ENCODE measurements around the gene RBM7. TPM values are rescaled to one million over a fixed set of nuclear protein-coding genes. Genes with fewer than 3 reads are reported as not detected.

RBM7 gene
- total RNA-seq, 1 donor from 2014 or later, result 61.1 TPM

DNA sequence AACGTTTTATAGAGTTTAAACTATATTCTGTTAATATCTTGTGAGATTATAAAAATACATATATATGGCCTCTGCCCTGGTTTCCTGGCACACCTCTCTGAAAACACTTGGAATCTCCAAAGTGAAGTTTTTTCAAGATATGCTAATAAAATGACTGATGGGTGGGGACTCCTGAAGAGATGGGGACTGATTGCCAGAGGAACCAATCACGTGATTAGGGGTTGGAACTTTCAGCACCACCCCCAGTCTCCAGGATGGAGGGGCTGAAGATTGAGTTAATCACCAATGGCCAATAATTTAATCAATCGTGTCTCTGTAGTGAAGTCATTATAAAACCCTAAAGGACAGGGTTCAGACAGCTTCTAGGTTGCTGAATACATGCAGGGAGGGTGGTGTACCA is 37.5 kb upstream of the RBM7 start:
- no peak for DNase-seq (ENCODE audit: low spot score)
- H3K79me2 ChIP-seq (ENCODE audit: low read depth), result no peaks in the 10 kb centered on the region

DNA sequence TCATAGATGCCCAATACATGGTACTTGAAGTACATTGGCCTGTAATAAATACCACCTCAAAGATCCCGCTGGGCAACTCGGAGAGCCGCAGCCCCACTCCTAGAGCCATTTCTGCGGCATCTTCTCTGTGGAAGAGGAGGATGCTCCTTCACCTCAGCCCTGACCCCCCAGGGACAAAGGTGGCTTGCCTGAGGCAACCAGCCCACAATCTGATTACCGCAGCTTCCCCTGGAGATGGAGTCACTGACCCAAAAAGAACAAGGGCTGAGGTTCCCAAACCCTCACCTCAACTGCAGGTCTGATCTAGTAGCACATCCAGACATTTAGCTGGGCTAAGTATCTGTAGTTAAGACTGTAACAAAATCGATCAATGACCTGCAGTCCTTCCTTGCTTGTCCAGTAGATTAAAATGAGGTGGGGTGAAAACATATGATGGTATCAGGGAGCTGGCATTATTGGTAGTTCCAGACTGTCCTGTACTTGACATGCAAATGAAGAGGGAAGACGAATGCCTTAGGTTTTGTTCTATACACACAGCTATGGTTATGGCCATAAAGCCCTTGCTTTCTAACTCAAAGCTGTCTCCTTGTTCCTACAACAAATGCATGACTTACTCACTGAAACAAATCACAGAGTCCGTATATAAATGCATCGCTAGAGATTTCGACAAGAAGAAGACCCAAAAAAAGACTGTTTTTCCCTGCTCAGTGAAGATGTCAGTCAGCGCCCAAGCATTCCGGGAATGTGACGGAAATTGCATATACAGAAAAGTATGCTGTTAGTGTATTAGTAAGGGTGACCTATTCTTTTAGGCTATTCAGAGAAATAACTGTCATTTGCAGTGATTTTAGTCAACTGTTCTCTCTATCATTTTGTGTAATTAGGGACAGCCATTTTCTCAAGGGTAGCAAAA is 33.9 kb upstream of the RBM7 start:
- Histone ChIP-seq H3F3A (ENCODE audit: low read depth) (no peaks in the 10 kb centered on the region), H3K36me3 (no peaks in the 10 kb centered on the region), H3K27me3 (no peaks in the 10 kb centered on the region), H3K4me2 (no peak overlapping the region), H4K20me1 (ENCODE audit: low read depth) (no peaks in the 10 kb centered on the region), H3K27ac (no peak overlapping the region), H3K79me2 (ENCODE audit: low read depth) (no peaks in the 10 kb centered on the region), H3K9me3 (ENCODE audit: low read depth) (no peaks in the 10 kb centered on the region), H3K4me1 (no peaks in the 10 kb centered on the region), H3K4me3 (no peak overlapping the region), H3K9ac (no peak overlapping the region), H2AFZ (replicated peaks) (no peak overlapping the region)
- no peak for DNase-seq (ENCODE audit: low spot score)
- H3K9me3 Mint-ChIP-seq, result no peaks in the 10 kb centered on the region
- H3K27ac Mint-ChIP-seq, result no peak overlapping the region
- TF ChIP-seq, protein P1, sequence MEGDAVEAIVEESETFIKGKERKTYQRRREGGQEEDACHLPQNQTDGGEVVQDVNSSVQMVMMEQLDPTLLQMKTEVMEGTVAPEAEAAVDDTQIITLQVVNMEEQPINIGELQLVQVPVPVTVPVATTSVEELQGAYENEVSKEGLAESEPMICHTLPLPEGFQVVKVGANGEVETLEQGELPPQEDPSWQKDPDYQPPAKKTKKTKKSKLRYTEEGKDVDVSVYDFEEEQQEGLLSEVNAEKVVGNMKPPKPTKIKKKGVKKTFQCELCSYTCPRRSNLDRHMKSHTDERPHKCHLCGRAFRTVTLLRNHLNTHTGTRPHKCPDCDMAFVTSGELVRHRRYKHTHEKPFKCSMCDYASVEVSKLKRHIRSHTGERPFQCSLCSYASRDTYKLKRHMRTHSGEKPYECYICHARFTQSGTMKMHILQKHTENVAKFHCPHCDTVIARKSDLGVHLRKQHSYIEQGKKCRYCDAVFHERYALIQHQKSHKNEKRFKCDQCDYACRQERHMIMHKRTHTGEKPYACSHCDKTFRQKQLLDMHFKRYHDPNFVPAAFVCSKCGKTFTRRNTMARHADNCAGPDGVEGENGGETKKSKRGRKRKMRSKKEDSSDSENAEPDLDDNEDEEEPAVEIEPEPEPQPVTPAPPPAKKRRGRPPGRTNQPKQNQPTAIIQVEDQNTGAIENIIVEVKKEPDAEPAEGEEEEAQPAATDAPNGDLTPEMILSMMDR (IDR thresholded peaks at IDR 0.05), result no peak
- TF ChIP-seq EZH2phosphoT487 (IDR thresholded peaks at IDR 0.05) (no peak), EZH2 (IDR thresholded peaks at IDR 0.05) (no peak)
- no peaks in the 10 kb centered on the region for H3K36me3 Mint-ChIP-seq
- no peaks in the 10 kb centered on the region for H3K4me1 Mint-ChIP-seq
- no peaks in the 10 kb centered on the region for H3K27me3 Mint-ChIP-seq (ENCODE audit: insufficient read depth, low read depth)
- no peak overlapping the region for H3K4me3 Mint-ChIP-seq

More for the DNA sequence above, 37.5 kb upstream of the RBM7 start:
- no peaks in the 10 kb centered on the region for H4K20me1 ChIP-seq (ENCODE audit: low read depth)
- TF ChIP-seq EZH2 (IDR thresholded peaks at IDR 0.05) (no peak), EZH2phosphoT487 (IDR thresholded peaks at IDR 0.05) (no peak)
- TF ChIP-seq, protein P1 (IDR thresholded peaks at IDR 0.05), result no peak
- no peaks in the 10 kb centered on the region for H3K4me1 ChIP-seq
- no peak overlapping the region for H2AFZ ChIP-seq (replicated peaks)
- no peaks in the 10 kb centered on the region for H3K4me1 Mint-ChIP-seq
- no peaks in the 10 kb centered on the region for H3F3A ChIP-seq (ENCODE audit: low read depth)
- H3K27me3 ChIP-seq, result no peaks in the 10 kb centered on the region
- no peaks in the 10 kb centered on the region for H3K9me3 Mint-ChIP-seq
- no peak overlapping the region for H3K27ac Mint-ChIP-seq
- H3K9ac ChIP-seq, result no peak overlapping the region
- H3K9me3 ChIP-seq (ENCODE audit: low read depth), result no peaks in the 10 kb centered on the region
- no peak overlapping the region for H3K4me3 ChIP-seq
- no peaks in the 10 kb centered on the region for H3K36me3 ChIP-seq
- H3K36me3 Mint-ChIP-seq, result no peaks in the 10 kb centered on the region
- no peak overlapping the region for H3K4me3 Mint-ChIP-seq
- no peak overlapping the region for H3K4me2 ChIP-seq
- no peaks in the 10 kb centered on the region for H3K27me3 Mint-ChIP-seq (ENCODE audit: insufficient read depth, low read depth)
- no peak overlapping the region for H3K27ac ChIP-seq

DNA sequence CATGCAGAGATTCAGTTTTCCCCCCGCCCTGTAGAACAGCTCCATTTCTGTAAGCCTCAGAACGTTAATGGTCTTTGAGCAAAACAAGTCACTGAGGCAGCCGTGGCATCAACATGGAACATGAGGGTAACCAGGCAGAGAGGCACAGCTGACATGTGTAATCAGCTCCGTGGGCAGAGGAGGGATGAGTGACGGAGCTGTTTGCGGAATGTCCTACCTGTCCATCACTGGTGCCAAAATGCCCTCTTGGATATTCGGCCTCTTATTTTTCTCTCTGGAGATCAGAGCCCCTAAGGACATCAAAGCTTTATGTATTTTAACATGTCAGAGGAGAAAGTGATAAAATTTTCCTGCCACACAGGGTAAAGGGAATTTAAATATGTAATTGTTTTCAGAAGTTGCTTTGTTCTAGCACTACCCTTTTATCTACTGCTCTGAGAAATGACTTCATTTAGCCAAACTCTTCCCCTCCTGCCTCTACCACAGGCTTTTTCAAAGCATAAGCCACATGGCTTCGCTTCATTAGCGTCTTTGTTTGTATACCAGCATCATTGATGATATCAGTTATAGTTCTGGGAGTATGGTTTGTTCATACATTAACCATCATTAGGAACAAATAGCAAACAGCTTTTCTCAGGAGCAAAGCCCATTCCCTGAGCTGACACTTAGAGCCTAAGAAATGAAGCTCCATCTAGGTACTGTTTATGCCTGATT is 33.1 kb upstream of the RBM7 start:
- H3K4me1 Mint-ChIP-seq, result no peaks in the 10 kb centered on the region
- no peak overlapping the region for H3K4me3 Mint-ChIP-seq
- H3K4me3 ChIP-seq, result no peak overlapping the region
- H3K36me3 Mint-ChIP-seq, result no peaks in the 10 kb centered on the region
- H3K36me3 ChIP-seq, result no peaks in the 10 kb centered on the region
- no peak overlapping the region for H2AFZ ChIP-seq (replicated peaks)
- H3F3A ChIP-seq (ENCODE audit: low read depth), result no peaks in the 10 kb centered on the region
- H3K4me1 ChIP-seq, result no peaks in the 10 kb centered on the region
- no peaks in the 10 kb centered on the region for H3K27me3 Mint-ChIP-seq (ENCODE audit: insufficient read depth, low read depth)
- H3K79me2 ChIP-seq (ENCODE audit: low read depth), result no peaks in the 10 kb centered on the region
- no peaks in the 10 kb centered on the region for H3K9me3 ChIP-seq (ENCODE audit: low read depth)
- no peak for DNase-seq (ENCODE audit: low spot score)
- no peak for TF ChIP-seq EZH2 (IDR thresholded peaks at IDR 0.05)
- no peak for TF ChIP-seq EZH2phosphoT487 (IDR thresholded peaks at IDR 0.05)
- TF ChIP-seq, protein P1 (IDR thresholded peaks at IDR 0.05), result no peak
- no peak overlapping the region for H3K27ac ChIP-seq
- no peaks in the 10 kb centered on the region for H3K27me3 ChIP-seq
- H4K20me1 ChIP-seq (ENCODE audit: low read depth), result no peaks in the 10 kb centered on the region
- no peak overlapping the region for H3K27ac Mint-ChIP-seq
- H3K9ac ChIP-seq, result no peak overlapping the region
- H3K4me2 ChIP-seq, result no peak overlapping the region
- no peaks in the 10 kb centered on the region for H3K9me3 Mint-ChIP-seq
